K562 (cell line): Measurements from ENCODE around the gene ACOX1. TPM values are rescaled to one million over a fixed set of nuclear protein-coding genes. Genes with fewer than 3 reads are reported as not detected.

Experiments used
- ATAC-seq: fragments of 200-7000 bp; cut with Tn5 transposase; 3 replicates; pipeline ENCODE4 v1.9.1; 2020; ENCODE audit warnings: moderate library complexity
- BruUV-seq: library from RNA; stranded (reverse); fragments of 400-500 nt; replicated peaks from 2 replicates; lab custom pipeline; 2021; lab: Mats Ljungman, UMichigan
- CTCF ChIA-PET: fragments of 300-600 bp; formaldehyde crosslinking; extraction: SDS; loops from one replicate; lab custom pipeline; 2021; ENCODE audit warnings: low intra/inter-chr PET ratio; lab: Yijun Ruan, JAX
- POLR2A ChIA-PET: fragments of 300-600, 350-650 bp; sonication (Branson Sonifier 250); formaldehyde crosslinking; extraction: SDS; loops from one replicate; lab custom pipeline; 2021; ENCODE audit warnings: antibody characterized with exemption, inconsistent platforms; lab: Yijun Ruan, JAX
- DNase-seq, 4 experiments: peaks; one replicate each; pipeline versions ENCODE4 v3.0.0 to v3.0.0-alpha.2; 2011 to 2018; ENCODE audit warnings: low spot score in 3 of 4, mixed read lengths in 3 of 4; ENCODE audit errors: extremely low read depth in 1 of 4
- FAIRE-seq: peaks from 2 replicates; lab custom pipeline; 2011; peaks lifted over from hg19 to GRCh38; lab: Jason Lieb, UNC
- H2AFZ ChIP-seq: 2 replicates; pipeline ENCODE4 v1.6.0; 2011; ENCODE audit warnings: low read depth, low read length, control low read depth, inconsistent platforms
- H3K27ac ChIP-seq: fragments of 200-600 bp; 3 replicates; pipeline ENCODE4 v1.8.0; 2011; ENCODE audit warnings: low read depth, mild to moderate bottlenecking, control low read depth, inconsistent platforms, low read length, moderate library complexity, mixed read lengths; ENCODE audit errors: extremely low read depth
- H3K27me3 ChIP-seq, 2 experiments: fragments of 300-600 bp in 1 of 2; 2 replicates in 1 of 2; 3 replicates in 1 of 2; pipeline versions ENCODE4 v1.6.0 to v1.8.0; 2011; ENCODE audit warnings: inconsistent platforms in 2 of 2, low read length in 2 of 2, mild to moderate bottlenecking in 1 of 2, mixed read lengths in 1 of 2, moderate library complexity in 1 of 2; ENCODE audit not compliant: control insufficient read depth in 2 of 2, insufficient read depth in 2 of 2
- H3K36me3 ChIP-seq: fragments of 300-600 bp; 3 replicates; pipeline ENCODE4 v1.8.0; 2011; ENCODE audit warnings: mild to moderate bottlenecking, low read length, inconsistent platforms; ENCODE audit not compliant: control insufficient read depth, insufficient read depth
- H3K4me1 ChIP-seq, 2 experiments: fragments of 200-600 bp in 1 of 2; replicated peaks in 1 of 2; 2 replicates in 1 of 2; 3 replicates in 1 of 2; pipeline versions ENCODE4 v1.5.1 to v1.8.0; 2011; ENCODE audit warnings: inconsistent platforms in 2 of 2, low read length in 2 of 2, mild to moderate bottlenecking in 1 of 2, mixed read lengths in 1 of 2, moderate library complexity in 1 of 2; ENCODE audit not compliant: control insufficient read depth in 2 of 2, insufficient read depth in 2 of 2
- H3K4me2 ChIP-seq: 2 replicates; pipeline ENCODE4 v1.6.1; 2011; ENCODE audit warnings: low read length, control low read depth, inconsistent platforms, mixed read lengths; ENCODE audit not compliant: insufficient read depth
- H3K4me3 ChIP-seq: fragments of 200-600 bp; sonication (generic), shearing (Covaris generic); 2 replicates; pipeline ENCODE4 v1.5.1; 2016; ENCODE audit warnings: control low read depth, inconsistent platforms
- H3K79me2 ChIP-seq: fragments of 200-600 bp; 3 replicates; pipeline ENCODE4 v1.8.0; 2011; ENCODE audit warnings: low read length, inconsistent platforms; ENCODE audit not compliant: control insufficient read depth, insufficient read depth
- H3K9ac ChIP-seq, 2 experiments: 2 replicates each; pipeline versions ENCODE4 v1.6.0 to v1.6.1; 2011; ENCODE audit warnings: low read depth in 2 of 2, low read length in 2 of 2, control low read depth in 1 of 2, inconsistent platforms in 1 of 2, mild to moderate bottlenecking in 1 of 2, mixed read lengths in 1 of 2; ENCODE audit not compliant: insufficient read depth in 1 of 2
- H3K9me1 ChIP-seq: one replicate; pipeline ENCODE4 v1.6.0; 2011; ENCODE audit warnings: inconsistent platforms, mild to moderate bottlenecking, low read length, moderate library complexity; ENCODE audit not compliant: control insufficient read depth, insufficient read depth
- H3K9me3 ChIP-seq: replicated peaks from 2 replicates; pipeline ENCODE4 v1.5.1; 2011; ENCODE audit warnings: low read depth, low read length, inconsistent platforms; ENCODE audit not compliant: control insufficient read depth, insufficient read depth
- H4K20me1 ChIP-seq: replicated peaks from 2 replicates; pipeline ENCODE4 v1.6.1; 2011; ENCODE audit warnings: low read length, inconsistent platforms, mixed read lengths; ENCODE audit not compliant: control insufficient read depth, insufficient read depth
- CHCHD3 ChIP-seq: fragments of 250-450 bp; sonication (Bioruptor Pico); IDR thresholded peaks from 2 replicates; pipeline ENCODE4 v2.1.2; 2022; ENCODE audit warnings: mild to moderate bottlenecking
- FOXP1 ChIP-seq: sonication (generic); formaldehyde crosslinking; IDR thresholded peaks from 2 replicates; pipeline ENCODE4 v1.8.0; 2022; ENCODE audit warnings: mild to moderate bottlenecking, missing genetic modification reagents
- POLR3G ChIP-seq: IDR thresholded peaks from 2 replicates; pipeline ENCODE4 v1.6.1; 2011; ENCODE audit not compliant: insufficient read length, insufficient replicate concordance; ENCODE audit errors: extremely low read depth
- TFAP4 ChIP-seq: sonication (generic); formaldehyde crosslinking; IDR thresholded peaks from 2 replicates; pipeline ENCODE4 v1.8.0; 2022; ENCODE audit warnings: missing genetic modification reagents, mild to moderate bottlenecking, moderate library complexity, borderline replicate concordance
- ZNF354B ChIP-seq: fragments of 250-450 bp; sonication (Bioruptor Pico); IDR thresholded peaks from 2 replicates; pipeline ENCODE4 v1.4.0; 2020
- WGBS: fragments of 100-300 bp; shearing (Covaris generic); methylation state at CpG from one replicate; pipeline ENCODE4 v1.1.6; 2016; ENCODE audit warnings: low coverage, mixed read lengths; ENCODE audit not compliant: insufficient coverage; ENCODE audit errors: missing lambda C conversion rate; 5-methylcytosine and 5-hydroxymethylcytosine counted together
- in situ Hi-C: fragments of 300-500 bp; cut with MboI; formaldehyde crosslinking; loops from 4 replicates; pipeline ENCODE4 v1.15.0; 2018; ENCODE audit warnings: inconsistent platforms, mixed read lengths
- intact Hi-C: fragments of 100-400 bp; cut with micrococcal nuclease; formaldehyde crosslinking; loops from 2 replicates; pipeline ENCODE4 v1.14.2; 2022
- polyA plus RNA-seq, 8 experiments: library from polyadenylated mRNA; depleted of rRNA in 4 of 8; stranded (reverse) in 5 of 8; unstranded in 3 of 8; fragments of >200 nt; fragmentation: Nextera tagmentation in 2 of 8; fragmentation: Illumina TruSeq in 1 of 8; extraction: Ambion mirVana in 2 of 8; extraction: Trizol in 1 of 8; gene quantifications; 2 replicates each; pipeline versions ENCODE4 v1.2.1 to v1.2.3, GENCODE V29; 2011 to 2014; ENCODE audit warnings: inconsistent platforms in 1 of 8, missing spikeins in 1 of 8
- total RNA-seq, 7 experiments: library from RNA; depleted of rRNA in 6 of 7; stranded (reverse); fragments of >200 nt in 6 of 7; fragmentation: Illumina TruSeq in 2 of 7; extraction: Trizol in 2 of 7; gene quantifications; 2 replicates each; pipeline versions ENCODE4 v1.2.1 to v1.2.3, GENCODE V29; 2011 to 2021; ENCODE audit warnings: low replicate concordance in 1 of 7
- TF ChIP-seq, protein P1 (sequence below): fragments of 450-650 bp; formaldehyde crosslinking; IDR thresholded peaks from 2 replicates; pipeline ENCODE4 v1.4.0; 2020; ENCODE audit warnings: mild to moderate bottlenecking, mixed read lengths
- TF ChIP-seq, protein P2 (sequence below), 2 experiments: IDR thresholded peaks in 1 of 2; conservative IDR thresholded peaks in 1 of 2; 2 replicates each; pipeline ENCODE4 v1.6.1; 2016; ENCODE audit warnings: low read depth in 2 of 2, mild to moderate bottlenecking in 1 of 2, missing compliant biosample characterization in 1 of 2, missing genetic modification characterization in 1 of 2, moderate library complexity in 1 of 2
- TF ChIP-seq, protein P3 (sequence below): fragments of 450-650 bp; formaldehyde crosslinking; IDR thresholded peaks from 2 replicates; pipeline ENCODE4 v1.4.0; 2022; ENCODE audit warnings: mild to moderate bottlenecking, moderate library complexity

The ACOX1 gene
- total and polyA plus RNA-seq, 9 of the 15 experiments (the other 6 are each of a cell fraction or from before 2014, with no cell fraction given) = 7.8 to 24.1 (median 14.5) TPM

DNA sequence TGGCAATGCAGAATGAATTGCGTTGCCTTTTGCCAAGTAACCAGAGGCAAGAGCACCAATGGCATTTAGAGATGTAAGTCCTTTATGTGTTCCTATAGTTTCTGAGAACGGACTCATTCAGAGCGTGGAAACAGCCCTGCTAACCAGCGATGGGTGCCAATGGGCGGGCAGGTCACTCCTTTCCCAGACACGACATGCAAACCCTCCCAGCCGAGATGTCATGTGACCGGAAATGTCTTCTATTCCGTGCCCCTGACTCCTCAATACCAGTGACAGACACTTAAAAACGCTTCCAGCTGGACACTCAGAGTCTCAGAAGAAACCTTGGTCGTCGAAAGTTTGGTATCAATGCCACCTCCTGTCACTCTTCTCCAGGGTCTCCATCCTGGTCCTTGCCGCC, 41.3 kb downstream of the ACOX1 start:
- CTCF ChIA-PET = no interaction called here
- no peak for DNase-seq
- WGBS = 71% methylated on average over 13 of the region's 13 CpGs
- Histone ChIP-seq H3K9ac (no peak overlapping the region), H2AFZ (no peak overlapping the region), H3K36me3 (no peaks in the 10 kb centered on the region), H3K4me1 (peaks cover 0 to 13% of the 10 kb centered on the region in 2 experiments; a peak in 3 of 5 replicates), H3K27ac (no peak overlapping the region), H3K79me2 (peaks cover 6% of the 10 kb centered on the region; the same call in 1 of the 3 replicates), H3K4me2 (no peak overlapping the region), H3K4me3 (no peak overlapping the region), H3K27me3 (no peaks in the 10 kb centered on the region), H3K9me3 (no peaks in the 10 kb centered on the region), H3K9me1 (no peaks in the 10 kb centered on the region), H4K20me1 (no peaks in the 10 kb centered on the region)
- intact Hi-C loops (no loop called here), in situ Hi-C loops (no loop called here)
- POLR2A ChIA-PET = interaction anchor here (0.6 kb wide), 1 partner anchor 619 kb away, joined by 3 read pairs; no protein-coding TSS in a partner anchor
- no peak for FAIRE-seq
- no TSS peak for BruUV-seq
- TF ChIP-seq, protein P1, sequence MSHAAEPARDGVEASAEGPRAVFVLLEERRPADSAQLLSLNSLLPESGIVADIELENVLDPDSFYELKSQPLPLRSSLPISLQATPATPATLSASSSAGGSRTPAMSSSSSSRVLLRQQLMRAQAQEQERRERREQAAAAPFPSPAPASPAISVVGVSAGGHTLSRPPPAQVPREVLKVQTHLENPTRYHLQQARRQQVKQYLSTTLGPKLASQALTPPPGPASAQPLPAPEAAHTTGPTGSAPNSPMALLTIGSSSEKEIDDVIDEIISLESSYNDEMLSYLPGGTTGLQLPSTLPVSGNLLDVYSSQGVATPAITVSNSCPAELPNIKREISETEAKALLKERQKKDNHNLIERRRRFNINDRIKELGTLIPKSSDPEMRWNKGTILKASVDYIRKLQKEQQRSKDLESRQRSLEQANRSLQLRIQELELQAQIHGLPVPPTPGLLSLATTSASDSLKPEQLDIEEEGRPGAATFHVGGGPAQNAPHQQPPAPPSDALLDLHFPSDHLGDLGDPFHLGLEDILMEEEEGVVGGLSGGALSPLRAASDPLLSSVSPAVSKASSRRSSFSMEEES (CRISPR knock-in tag) = peak; percentile 63; the same call in 1 of the 2 replicates
- no peak for TF ChIP-seq ZNF354B (CRISPR knock-in tag)
- ATAC-seq = no peak

GRCh38 chr17:75933808-75934207, 45.2 kb downstream of the ACOX1 start:
- POLR2A ChIA-PET = interaction anchor here (0.6 to 1.4 kb wide), 4 partner anchors 14 to 89 kb away, joined by 3 to 4 read pairs (median 3); partner anchors contain the start of gene CDK3
- WGBS = 54% methylated on average over 4 of the region's 4 CpGs
- CTCF ChIA-PET = no interaction called here
- H3K9me3 ChIP-seq = no peaks in the 10 kb centered on the region
- ATAC-seq (no peak), DNase-seq (no peak), FAIRE-seq (no peak)
- H4K20me1 ChIP-seq = no peaks in the 10 kb centered on the region
- no peak overlapping the region for H3K4me2 ChIP-seq
- no peak overlapping the region for H3K27ac ChIP-seq
- no TSS peak for BruUV-seq
- H3K4me1 ChIP-seq = no peaks in the 10 kb centered on the region
- no peaks in the 10 kb centered on the region for H3K27me3 ChIP-seq
- H2AFZ ChIP-seq = no peak overlapping the region
- in situ Hi-C loops = no loop called here
- H3K79me2 ChIP-seq = no peaks in the 10 kb centered on the region
- no peaks in the 10 kb centered on the region for H3K36me3 ChIP-seq
- intact Hi-C loops = no loop called here
- H3K9me1 ChIP-seq = no peaks in the 10 kb centered on the region
- no peak overlapping the region for H3K4me3 ChIP-seq
- no peak overlapping the region for H3K9ac ChIP-seq
- no peak for TF ChIP-seq CHCHD3 (CRISPR knock-in tag)
- TF ChIP-seq, protein P2, sequence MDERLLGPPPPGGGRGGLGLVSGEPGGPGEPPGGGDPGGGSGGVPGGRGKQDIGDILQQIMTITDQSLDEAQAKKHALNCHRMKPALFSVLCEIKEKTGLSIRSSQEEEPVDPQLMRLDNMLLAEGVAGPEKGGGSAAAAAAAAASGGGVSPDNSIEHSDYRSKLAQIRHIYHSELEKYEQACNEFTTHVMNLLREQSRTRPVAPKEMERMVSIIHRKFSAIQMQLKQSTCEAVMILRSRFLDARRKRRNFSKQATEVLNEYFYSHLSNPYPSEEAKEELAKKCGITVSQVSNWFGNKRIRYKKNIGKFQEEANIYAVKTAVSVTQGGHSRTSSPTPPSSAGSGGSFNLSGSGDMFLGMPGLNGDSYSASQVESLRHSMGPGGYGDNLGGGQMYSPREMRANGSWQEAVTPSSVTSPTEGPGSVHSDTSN (CRISPR knock-in tag; IDR thresholded peaks at IDR 0.05; ENCODE audit: low read depth) = no peak
- TF ChIP-seq, protein P2 (tag; conservative IDR thresholded peaks at IDR 0.05; ENCODE audit: low read depth) = no peak
- no peak for TF ChIP-seq POLR3G
- no peak for TF ChIP-seq TFAP4 (CRISPR knock-in tag)
- TF ChIP-seq, protein P3, sequence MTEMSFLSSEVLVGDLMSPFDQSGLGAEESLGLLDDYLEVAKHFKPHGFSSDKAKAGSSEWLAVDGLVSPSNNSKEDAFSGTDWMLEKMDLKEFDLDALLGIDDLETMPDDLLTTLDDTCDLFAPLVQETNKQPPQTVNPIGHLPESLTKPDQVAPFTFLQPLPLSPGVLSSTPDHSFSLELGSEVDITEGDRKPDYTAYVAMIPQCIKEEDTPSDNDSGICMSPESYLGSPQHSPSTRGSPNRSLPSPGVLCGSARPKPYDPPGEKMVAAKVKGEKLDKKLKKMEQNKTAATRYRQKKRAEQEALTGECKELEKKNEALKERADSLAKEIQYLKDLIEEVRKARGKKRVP (CRISPR knock-in tag) = no peak
- TF ChIP-seq FOXP1 = no peak
